Endothelial cell of hepatic sinusoid (primary cell): Measurements from ENCODE around the gene SEMA4G.
"Not testable (repeated sequence)": the region's sequence is repeated elsewhere in the genome, so short reads cannot be mapped to it uniquely, and the experiment has no call there.

ENCODE experiments used
- in situ Hi-C: cut with HindIII; loops from 2 replicates; pipeline ENCODE4 v1.10.0; 2017; ENCODE audit warnings: low sequenced_read_pairs

Gene SEMA4G

DNA sequence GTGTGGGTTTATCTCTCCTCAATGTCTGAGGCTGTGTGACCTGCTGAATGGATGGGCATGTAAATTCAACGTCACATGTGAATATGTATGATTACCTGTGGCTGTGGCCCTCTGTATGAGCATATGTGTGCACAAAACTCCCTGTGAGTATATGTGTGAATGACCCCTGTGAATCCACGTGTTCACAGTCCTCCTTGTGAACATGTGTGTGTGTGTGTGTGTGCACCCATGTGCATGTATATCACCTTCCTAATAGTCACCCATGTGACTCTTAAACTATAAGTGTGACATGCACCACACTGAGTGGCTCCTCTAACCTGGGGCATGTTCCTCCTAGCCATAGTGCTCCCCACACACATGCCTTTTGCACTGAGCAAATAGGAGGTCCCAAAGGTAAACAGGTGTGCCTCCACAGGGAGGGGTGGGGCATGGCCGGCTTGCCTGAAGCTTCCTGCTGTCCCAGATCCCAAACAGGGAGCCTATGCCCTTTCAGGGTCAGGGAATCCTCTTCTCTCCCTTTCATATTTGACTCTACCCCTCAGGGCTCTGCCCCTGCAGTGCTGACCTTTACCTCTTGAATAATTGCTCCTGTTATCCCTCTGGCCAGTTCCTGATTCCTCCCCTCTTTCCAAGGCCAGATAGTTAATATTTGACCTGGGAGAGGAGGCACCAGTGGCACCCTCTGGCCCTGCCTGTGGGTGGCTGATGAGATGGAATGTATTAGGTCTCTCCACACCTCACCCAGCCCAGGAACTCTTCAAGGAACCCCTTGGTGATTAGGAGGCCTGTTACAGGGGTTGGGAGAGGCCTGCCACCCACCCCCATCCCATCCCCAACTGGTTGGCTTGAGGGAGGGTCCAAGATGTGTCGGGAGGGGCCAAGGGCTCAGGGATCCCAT, 1.9 kb downstream of the SEMA4G start:
- in situ Hi-C loops: no loop called here

DNA sequence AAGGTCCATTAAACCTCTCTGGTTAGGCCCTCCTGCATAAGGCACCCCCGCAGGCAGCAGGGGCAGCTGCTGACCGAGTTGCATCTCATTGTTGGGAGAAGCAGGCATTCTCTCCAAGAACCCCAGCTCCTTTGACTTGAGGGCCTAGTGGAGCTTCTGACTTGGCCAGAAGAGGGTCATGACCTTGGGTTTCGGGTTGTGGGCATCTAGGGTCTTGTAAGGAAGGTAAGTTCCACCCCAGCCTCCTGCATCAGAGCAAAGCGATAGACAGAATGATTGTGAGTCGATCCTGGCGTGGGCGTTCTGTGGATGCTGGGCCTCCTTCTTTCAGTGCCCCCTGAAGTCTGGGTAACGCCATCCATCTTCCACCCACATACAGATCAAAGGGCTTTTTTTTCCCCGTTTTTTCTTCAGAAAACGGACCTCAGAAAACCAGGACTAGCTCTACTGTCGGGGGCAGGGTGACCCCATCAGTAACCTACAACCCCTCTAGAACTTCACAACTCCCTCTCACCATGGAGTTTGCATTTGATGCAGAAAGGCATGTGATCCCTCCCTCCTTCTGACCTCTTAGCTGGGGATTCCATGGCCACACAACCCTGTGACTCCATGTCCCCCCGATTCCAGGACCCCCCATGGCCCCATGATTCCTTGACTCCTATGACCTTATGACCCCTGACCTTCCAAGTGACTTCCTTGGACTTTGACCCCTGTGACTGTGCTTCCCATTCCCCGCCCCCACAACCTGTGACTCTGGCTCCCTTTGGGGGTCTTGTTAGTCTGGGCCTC, 3.0 kb downstream of the SEMA4G start:
- in situ Hi-C loops: no loop called here

DNA sequence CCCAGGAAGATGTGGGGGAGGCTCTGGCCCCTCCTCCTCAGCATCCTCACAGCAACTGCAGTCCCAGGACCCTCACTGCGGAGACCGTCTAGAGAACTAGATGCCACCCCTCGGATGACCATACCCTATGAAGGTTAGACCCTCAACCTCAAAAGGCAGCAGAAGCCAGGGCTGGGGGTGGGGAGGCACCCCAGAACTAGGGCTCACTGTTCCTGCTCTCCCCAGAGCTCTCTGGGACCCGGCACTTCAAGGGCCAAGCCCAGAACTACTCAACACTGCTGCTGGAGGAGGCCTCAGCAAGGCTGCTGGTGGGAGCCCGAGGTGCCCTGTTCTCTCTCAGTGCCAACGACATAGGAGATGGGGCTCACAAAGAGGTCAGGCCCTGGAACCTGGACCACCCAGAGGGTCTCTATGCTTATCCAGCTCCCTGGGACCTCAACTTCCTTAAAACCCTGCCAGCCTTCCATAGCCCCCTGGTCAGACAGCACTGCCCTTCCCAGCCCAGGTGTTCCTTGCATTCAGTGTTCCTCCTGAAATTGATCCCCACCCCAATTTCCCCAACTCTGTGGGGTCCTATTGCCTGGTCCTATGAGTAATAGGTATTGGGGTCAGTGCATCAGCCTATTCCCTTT, 3.7 kb downstream of the SEMA4G start:
- in situ Hi-C loops: no loop called here

DNA sequence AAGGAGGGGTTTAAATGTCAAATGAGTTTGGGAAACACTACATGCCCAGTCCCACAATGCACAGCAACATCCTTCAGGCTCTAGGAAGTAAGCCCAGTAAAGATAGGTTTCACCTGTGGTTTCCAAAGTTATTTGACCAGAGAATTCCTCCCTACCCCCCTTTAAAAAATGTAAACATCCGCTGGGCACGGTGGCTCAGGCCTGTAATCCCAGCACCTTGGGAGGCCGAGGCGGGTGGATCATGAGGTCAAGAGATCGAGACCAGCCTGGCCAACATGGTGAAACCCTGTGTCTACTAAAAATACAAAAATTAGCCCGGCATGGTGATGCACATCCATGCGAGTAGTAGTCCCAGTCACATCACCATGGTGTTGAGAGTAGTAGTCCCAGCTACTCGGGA, 6.1 kb downstream of the SEMA4G start:
- in situ Hi-C loops: not testable (repeated sequence)

DNA sequence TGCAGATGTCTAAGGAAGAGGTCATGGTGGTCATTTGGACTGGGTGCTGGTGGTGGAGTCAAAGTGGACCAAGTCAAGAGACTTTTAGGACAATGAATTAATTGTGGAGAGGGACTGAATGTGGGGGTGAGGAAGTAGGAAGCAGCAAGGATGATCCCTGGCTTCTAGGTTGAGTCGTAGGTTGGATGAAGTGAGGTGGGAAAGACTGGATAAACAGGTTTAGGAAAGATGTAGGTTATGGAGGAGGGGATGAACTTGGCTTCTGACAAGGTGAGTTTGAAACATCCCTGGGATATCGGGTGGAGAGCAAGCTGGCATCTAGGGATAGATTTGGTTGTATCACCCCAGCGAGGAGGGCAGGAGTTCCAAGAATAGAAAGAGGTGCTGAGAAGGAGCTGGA, 7.6 kb downstream of the SEMA4G start:
- in situ Hi-C loops: no loop called here

DNA sequence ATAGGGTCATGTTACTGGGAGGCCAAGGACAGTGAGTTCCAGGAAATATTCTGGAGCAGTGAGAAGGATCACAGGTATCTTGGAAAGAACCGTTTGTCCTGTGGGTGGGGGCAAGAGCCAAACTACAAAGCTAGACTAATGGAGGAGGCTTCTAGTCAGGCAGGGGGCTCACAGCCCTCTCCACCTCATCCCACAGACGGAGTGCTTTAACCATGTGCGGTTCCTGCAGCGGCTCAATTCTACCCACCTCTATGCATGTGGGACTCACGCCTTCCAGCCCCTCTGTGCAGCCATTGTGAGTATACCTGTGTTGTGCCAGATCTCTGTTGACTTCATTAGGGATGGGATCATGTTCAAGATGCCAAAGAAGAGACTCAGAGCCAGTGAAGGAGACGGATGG, 8.1 kb downstream of the SEMA4G start:
- in situ Hi-C loops: no loop called here

DNA sequence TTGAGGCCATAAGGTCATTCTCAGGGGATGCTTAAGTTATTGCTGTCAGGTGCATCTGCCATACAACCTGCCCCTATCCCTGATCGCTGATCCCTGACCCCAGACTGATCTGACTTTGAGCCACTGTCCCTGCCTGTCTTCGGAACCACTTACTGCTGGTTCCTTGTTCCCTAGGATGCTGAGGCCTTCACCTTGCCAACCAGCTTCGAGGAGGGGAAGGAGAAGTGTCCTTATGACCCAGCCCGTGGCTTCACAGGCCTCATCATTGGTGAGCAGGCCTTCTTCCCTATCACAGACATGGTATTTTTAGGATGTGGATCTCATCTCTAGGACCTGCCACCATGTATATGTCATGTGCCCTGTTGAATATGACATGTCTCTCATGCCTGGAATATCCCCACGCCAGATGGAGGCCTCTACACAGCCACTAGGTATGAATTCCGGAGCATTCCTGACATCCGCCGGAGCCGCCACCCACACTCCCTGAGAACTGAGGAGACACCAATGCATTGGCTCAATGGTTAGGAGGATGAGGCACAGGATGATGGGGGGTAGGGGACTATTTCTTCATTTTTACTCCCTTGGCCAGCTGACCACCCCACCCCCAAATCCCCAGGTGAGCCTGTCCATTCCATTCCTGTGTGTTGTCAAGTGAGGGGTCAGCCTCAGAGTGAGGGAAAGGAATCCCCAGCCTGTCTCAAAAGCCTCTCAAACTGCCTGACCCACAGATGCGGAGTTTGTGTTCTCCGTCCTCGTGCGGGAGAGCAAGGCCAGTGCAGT, 9.0 kb downstream of the SEMA4G start:
- in situ Hi-C loops: no loop called here

DNA sequence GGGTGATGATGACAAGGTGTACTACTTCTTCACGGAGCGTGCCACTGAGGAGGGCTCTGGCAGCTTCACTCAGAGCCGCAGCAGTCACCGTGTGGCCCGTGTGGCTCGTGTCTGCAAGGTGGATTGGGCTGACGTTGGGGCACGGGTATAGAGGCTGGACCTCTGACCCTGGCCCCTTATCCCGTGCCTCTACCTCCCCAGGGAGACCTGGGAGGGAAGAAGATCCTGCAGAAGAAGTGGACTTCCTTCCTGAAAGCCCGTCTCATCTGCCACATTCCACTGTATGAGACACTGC, 9.5 kb downstream of the SEMA4G start:
- in situ Hi-C loops: no loop called here

DNA sequence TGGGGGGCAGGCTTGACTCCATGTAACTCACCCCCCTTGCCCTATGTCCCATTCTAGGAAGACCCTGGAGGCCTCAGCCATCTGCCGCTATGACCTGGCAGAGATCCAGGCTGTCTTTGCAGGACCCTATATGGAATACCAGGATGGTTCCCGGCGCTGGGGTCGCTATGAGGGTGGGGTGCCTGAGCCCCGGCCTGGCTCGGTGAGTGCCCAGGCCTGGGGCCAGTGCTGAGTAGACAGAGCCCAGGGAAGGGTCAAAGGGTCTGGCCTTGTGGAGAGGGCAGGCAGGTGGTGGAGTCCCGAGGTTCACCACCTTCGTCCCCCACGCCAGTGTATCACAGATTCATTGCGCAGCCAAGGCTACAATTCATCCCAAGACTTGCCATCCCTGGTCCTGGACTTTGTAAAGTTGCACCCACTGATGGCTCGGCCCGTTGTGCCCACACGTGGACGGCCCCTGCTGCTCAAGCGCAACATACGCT, 10.5 kb downstream of the SEMA4G start:
- in situ Hi-C loops: no loop called here

DNA sequence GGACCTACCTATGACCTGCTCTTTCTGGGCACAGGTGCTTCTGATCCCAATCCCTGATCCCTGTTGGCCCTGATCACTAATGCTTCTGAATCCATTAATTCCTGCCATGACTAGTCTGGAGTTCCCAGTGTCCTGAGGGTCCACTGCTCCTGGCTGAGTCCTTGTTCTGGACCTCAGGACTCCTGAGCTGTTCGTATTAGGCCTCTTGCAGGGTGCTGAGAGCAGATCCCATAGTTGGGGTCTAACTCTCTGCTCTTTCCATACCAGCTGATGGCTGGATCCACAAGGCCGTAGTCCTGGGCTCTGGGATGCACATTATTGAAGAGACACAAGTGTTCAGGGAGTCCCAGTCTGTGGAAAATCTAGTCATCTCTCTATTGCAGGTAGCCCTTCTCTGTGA, 11.0 kb downstream of the SEMA4G start:
- in situ Hi-C loops: no loop called here

DNA sequence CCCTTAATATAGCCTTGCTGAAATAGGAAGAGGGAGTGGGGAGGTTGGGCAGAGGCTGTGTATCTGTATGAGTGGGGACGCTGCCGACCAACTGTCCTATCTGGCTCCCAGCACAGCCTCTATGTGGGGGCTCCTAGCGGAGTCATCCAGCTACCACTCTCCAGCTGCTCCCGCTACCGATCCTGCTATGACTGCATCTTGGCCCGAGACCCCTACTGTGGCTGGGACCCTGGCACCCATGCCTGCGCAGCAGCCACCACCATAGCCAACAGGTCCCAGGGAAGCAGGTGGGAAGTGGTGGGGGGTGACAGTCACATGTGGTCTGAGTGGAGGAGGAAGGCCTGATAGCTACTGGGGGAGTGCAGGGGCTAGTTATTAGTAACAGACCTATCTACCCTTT, 11.4 kb downstream of the SEMA4G start:
- in situ Hi-C loops: no loop called here

DNA sequence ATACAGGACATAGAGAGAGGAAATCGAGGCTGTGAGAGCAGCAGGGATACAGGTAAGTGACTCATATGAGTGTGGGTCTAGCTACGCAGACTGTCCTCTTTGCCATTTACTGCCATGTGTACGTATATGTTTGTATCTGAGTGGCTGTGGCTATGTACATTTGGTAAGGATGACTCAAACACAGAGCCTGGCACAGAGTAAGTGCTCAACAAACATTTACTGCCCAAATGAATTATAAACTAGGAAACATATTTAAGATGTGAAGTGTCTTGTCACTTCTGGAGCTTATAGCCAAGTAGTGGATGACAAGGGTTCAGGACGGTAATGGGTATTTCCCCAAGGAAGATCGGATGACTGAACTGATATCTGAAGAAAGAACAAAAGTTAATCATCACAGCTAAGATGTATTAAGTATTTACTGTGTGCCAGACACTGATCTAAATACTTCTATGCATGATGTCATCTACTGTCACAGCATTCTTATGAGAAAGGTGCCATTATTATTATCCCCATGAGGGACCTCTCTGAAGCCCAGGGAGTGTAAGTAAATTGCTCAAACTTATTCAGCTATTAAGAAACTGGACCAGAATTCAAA, 12.0 kb downstream of the SEMA4G start:
- in situ Hi-C loops: no loop called here

DNA sequence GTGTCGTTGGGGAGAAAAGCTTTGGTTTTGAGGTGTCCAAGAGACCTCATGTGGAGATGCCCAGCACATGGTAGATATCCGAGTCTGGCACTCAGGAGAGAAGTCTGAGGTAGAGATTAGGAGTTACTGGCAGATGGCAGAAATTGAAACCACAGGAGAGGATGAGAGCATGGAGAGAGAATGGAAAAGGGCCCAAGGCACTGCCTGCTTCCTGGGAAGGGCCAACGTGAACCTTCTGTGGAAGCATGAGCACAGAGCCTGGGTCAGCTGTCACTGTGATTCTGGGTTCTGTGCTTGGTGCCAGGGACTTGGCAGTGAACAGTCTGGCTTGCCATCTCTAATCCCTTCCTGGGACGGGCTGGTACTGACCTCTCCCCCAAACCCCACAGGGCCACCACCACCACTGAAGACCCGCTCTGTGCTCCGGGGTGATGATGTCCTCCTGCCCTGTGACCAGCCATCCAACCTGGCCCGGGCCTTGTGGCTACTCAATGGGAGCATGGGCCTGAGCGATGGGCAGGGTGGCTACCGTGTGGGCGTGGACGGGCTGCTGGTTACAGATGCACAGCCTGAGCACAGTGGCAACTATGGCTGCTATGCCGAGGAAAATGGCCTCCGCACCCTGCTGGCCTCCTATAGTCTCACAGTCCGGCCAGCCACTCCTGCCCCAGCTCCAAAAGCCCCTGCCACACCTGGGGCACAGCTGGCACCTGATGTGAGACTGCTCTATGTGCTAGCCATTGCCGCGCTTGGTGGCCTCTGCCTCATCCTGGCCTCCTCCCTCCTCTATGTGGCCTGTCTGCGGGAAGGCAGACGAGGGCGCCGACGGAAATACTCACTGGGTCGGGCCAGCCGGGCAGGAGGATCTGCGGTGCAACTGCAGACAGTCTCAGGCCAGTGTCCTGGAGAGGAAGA, 13.9 kb downstream of the SEMA4G start:
- in situ Hi-C loops: no loop called here

DNA sequence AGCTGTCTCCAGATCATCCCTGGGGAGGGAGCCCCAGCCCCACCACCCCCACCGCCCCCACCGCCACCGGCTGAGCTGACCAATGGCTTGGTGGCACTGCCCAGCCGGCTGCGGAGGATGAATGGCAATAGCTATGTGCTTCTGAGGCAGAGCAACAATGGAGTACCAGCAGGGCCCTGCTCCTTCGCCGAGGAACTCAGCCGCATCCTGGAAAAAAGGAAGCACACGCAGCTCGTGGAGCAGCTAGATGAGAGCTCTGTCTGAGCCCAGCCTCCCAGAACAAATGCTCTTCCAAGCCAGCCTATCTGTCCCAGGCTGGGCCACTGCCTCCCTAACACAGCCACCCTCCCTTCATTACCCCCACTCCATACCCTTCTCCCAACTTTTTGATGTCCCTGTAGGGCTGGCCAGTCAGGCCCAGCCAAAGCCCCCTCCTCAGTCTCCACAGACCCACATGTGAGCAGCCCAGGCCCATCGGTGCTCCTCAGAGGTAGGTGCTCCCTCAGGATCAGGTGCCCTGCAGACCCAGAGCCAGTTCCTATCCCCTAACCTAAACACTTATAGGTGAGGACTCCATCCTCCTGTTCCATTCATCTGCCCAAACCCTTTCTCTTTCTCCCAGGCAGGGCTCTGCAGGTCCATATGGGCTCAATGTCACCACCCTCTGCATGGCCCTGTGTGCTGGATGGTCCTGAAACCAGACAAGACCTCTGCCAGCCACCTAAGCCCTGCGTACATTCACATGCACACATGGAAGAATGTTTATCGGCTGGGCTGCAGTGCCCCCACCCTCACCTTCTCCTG, 14.8 kb downstream of the SEMA4G start:
- in situ Hi-C loops: no loop called here

DNA sequence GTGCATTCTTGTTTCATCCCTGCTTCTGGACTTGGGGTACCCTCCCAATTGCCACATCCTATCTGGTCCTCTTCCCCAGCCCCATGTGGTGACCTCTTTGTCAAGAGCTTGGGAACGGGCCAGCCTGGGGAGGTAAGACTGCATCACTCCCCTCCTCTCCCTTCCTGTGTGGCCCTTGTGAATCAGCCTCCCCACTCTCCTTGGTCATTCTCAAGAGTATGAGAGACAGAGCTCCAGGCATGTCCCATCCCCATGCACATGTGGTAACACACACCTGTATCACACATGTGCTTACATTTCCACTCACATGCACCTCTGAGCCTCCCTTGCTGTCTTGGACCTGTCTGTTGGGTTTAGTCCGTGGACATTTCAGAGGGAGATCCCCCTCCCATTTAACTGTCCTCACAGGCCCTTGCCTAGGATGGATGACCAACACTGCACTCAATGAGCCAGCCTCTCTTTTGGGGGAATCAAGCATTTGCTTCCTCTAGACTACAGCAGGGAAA, 15.4 kb downstream of the SEMA4G start:
- in situ Hi-C loops: no loop called here

DNA sequence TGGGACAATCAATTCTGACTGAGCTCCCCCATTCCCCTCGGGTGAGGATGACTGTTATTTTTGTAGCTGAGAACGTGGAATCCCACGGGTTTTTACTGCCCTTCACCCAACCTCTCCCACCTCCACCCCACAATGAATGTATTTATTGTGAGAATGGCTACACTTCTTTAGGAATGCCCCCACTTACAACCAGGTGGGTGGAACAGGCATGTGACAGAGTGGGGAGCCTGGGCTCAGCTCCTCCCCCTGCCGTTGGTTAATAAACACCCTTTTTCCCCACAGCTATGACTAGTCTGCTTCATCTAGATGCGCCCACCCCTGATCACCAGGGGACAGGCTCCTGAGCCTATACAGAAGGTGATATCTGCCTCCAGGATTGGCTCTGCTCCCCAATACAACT, 16.0 kb downstream of the SEMA4G start:
- in situ Hi-C loops: no loop called here

DNA sequence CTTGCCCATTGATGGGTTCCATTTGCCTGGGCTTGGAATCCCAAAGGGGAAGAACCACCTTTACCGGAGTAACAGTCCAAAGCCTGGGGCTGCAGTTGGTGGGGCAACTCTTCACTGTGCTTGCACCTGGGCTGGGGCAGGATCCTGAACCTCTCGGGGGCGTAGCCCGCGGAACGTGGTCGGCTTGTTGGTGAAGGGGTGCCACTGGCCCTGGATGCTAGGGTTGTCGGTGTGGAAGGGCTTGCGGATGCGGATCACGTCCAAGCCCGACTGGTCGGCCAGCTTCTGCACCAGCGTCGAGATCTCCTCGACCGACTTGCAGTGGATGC, 17.3 kb downstream of the SEMA4G start:
- in situ Hi-C loops: no loop called here

DNA sequence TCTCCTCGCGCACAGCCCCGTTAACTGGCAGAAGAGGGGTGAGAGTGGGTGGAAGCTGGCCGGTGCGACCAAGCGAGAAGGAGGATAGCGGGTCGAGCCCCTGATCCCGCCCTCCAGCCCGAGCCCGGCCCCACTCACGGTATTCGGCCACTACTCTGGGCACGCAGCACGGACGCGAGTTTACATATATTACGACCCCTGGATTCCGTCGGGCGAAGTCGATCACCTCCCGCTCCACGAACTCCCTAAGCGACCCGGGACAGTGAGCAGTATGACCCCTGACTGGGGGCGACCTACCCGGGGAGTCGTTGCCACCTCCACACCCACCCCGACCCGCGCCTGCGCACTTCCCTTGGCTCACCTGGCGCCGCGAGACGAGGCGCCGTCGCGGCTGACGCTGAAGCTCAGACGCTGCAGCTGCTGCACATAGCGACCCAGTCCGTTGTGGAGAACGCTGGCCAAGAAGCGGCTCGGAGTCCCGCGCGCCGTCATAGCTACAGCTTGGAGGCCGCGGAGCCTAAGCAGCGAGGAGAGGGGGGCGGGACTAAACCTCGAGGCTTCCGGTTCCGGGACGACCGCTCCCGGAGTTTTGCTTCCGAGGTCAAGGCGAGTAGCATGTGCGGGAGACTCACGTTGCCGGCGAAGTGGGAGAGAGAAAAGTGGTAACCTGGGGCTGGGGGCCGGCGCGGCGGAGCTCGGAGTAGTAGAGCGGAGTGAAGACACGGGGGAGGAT, 17.8 kb downstream of the SEMA4G start, which contains the start of the genes MRPL43 and TWNK:
TSS of gene MRPL43 (minus strand) at position 546 of the 733 bp plus-strand sequence. CDS start at position 492, 54 bp downstream.
TSS of gene TWNK (plus strand) at position 592 of the 733 bp plus-strand sequence. CDS start 668 bp downstream, outside the sequence.
- in situ Hi-C loops: no loop called here
